GM06990 (cell line): ENCODE data around the gene PROX2.

Source experiments
- DNase-seq: peaks from one replicate; pipeline ENCODE4 v3.0.0-alpha.2; 2011; ENCODE audit not compliant: insufficient read length; ENCODE audit errors: extremely low read depth
- H3K27me3 ChIP-seq: replicated peaks from 2 replicates; pipeline ENCODE4 v1.6.0; 2011; ENCODE audit warnings: low read length; ENCODE audit not compliant: control insufficient read depth, insufficient read depth
- H3K36me3 ChIP-seq: 2 replicates; pipeline ENCODE4 v1.5.1; 2011; ENCODE audit warnings: low read length; ENCODE audit not compliant: control insufficient read depth, insufficient read depth
- H3K4me3 ChIP-seq: replicated peaks from 2 replicates; pipeline ENCODE4 v1.5.1; 2011; ENCODE audit warnings: low read depth, mild to moderate bottlenecking, control low read depth, low read length
- TF ChIP-seq, protein P1 (sequence below): IDR thresholded peaks from 2 replicates; pipeline ENCODE4 v1.5.1; 2011; ENCODE audit warnings: low read length, control low read depth, mild to moderate bottlenecking, inconsistent platforms; ENCODE audit not compliant: insufficient read depth, poor library complexity, severe bottlenecking

The PROX2 gene

DNA sequence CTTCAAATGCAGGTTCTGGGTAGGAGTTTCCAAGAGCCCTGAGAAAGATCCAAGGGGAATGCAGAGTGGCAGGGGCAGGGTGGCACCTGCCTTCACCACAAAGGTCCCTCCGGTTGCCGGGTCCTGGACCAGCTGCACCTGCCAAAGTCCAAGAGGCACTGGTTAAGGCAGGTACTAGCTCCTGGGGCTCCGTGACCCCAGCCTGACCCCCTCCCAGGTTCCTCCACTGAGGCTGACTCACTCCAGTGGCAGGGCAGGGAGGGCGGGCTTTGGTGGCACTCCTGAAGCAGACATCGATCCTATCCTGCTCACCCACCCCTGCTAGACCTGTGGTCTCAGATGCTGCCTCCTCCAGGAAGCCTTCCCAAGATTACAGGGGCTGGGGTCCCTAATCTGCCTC is 35.8 kb upstream of the PROX2 start:
- Histone ChIP-seq H3K27me3 (no peaks in the 10 kb centered on the region), H3K4me3 (no peak overlapping the region), H3K36me3 (peaks cover 5% of the 10 kb centered on the region)
- TF ChIP-seq, protein P1, sequence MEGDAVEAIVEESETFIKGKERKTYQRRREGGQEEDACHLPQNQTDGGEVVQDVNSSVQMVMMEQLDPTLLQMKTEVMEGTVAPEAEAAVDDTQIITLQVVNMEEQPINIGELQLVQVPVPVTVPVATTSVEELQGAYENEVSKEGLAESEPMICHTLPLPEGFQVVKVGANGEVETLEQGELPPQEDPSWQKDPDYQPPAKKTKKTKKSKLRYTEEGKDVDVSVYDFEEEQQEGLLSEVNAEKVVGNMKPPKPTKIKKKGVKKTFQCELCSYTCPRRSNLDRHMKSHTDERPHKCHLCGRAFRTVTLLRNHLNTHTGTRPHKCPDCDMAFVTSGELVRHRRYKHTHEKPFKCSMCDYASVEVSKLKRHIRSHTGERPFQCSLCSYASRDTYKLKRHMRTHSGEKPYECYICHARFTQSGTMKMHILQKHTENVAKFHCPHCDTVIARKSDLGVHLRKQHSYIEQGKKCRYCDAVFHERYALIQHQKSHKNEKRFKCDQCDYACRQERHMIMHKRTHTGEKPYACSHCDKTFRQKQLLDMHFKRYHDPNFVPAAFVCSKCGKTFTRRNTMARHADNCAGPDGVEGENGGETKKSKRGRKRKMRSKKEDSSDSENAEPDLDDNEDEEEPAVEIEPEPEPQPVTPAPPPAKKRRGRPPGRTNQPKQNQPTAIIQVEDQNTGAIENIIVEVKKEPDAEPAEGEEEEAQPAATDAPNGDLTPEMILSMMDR = no peak
- DNase-seq = no peak

DNA sequence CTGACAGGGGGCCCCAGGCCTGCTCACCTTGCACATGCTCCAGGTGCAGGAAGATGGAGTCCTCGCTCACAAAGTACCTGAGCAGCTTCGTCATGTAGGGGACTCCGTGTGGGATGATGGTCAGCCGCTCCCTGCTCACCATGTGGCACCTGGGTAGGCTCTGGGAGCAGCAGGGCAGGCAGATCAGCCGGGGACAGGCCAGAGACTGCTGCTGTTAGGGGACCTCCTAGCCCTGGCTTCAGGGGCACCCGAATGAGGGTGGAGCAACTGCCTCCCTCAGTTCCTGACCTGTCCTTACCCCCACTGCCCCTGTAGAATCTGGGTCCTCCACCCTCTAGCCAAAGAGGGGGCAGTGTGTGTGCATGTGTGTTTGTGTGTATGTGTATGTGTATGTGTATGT is 35.3 kb upstream of the PROX2 start:
- DNase-seq = no peak
- Histone ChIP-seq H3K36me3 (peaks cover 5% of the 10 kb centered on the region), H3K27me3 (no peaks in the 10 kb centered on the region), H3K4me3 (no peak overlapping the region)
- TF ChIP-seq, protein P1 = no peak

DNA sequence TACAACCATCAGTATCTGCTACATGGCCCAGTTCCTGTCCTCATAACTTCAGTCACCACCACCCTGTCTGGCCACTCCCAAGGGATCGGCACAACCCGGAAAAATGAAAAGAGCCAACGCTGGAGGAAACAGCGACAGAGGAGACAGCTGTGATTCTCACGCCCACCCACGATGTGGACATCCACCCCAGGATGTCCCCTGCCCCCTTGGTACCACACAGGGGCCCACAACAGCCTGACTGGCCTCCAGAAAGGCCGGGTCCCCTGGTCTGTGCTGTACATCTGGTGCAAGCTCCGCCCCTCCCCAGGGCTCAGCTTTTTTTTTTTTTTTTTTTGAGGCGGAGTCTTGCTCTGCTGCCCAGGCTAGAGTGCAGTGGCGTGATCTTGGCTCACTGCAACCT is 34.6 kb upstream of the PROX2 start:
- DNase-seq = no peak
- no peak overlapping the region for H3K4me3 ChIP-seq
- H3K27me3 ChIP-seq = no peaks in the 10 kb centered on the region
- peaks cover 7% of the 10 kb centered on the region for H3K36me3 ChIP-seq
- TF ChIP-seq, protein P1 = no peak

DNA sequence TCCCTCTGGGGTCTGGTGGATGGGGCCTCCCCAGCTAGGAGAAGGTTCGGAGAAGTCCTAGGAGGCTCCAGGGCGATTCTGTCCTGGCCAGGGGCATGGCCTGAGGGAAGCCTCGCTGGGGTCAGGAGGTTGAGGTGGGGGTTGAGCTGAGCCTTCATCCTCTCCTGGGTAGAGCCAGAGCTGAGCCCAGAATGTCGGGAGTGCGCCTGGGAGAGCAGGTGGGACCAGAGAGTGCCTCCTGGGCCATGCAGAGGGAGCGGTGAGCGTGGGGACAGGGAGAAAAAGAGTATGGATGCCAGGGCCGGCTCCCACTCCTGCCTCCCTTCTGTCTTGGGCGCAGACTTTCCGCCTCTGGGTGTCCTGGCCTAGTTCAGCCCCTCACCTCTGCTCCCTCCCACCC is 34.0 kb upstream of the PROX2 start:
- DNase-seq = no peak
- H3K36me3 ChIP-seq = peaks cover 8% of the 10 kb centered on the region
- H3K27me3 ChIP-seq = no peaks in the 10 kb centered on the region
- TF ChIP-seq, protein P1 = no peak
- no peak overlapping the region for H3K4me3 ChIP-seq

- H3K4me3 ChIP-seq = no peak overlapping the region
- DNase-seq = no peak
- TF ChIP-seq, protein P1 = no peak
Observed at GRCh38 chr14:74909501-74909900, 33.6 kb upstream of the PROX2 start.

GRCh38 chr14:74908861-74909341 is 33.0 kb upstream of the PROX2 start:
- TF ChIP-seq, protein P1 = no peak
- DNase-seq = no peak
- Histone ChIP-seq H3K36me3 (peaks cover 9% of the 10 kb centered on the region), H3K27me3 (no peaks in the 10 kb centered on the region), H3K4me3 (no peak overlapping the region)

More at GRCh38 chr14:74909501-74909900, 33.6 kb upstream of the PROX2 start:
- H3K36me3 ChIP-seq = peaks cover 9% of the 10 kb centered on the region
- H3K27me3 ChIP-seq = no peaks in the 10 kb centered on the region
